SK-N-SH (cell line): ENCODE results near the gene GSK3B. TPM values are rescaled to one million over a fixed set of nuclear protein-coding genes. Genes with fewer than 3 reads are reported as not detected.

Source experiments
- CTCF ChIA-PET: fragments of 300-600, 350-600 bp; formaldehyde crosslinking; extraction: SDS; loops from one replicate; lab custom pipeline; 2021; lab: Yijun Ruan, JAX
- POLR2A ChIA-PET: fragments of 350-600 bp; sonication (Branson Sonifier 250); formaldehyde crosslinking; extraction: SDS; loops from one replicate; lab custom pipeline; 2020; ENCODE audit warnings: antibody characterized with exemption, inconsistent platforms; lab: Yijun Ruan, JAX
- DNase-seq: peaks from one replicate; pipeline ENCODE4 v3.0.0; 2012
- H2AFZ ChIP-seq: fragments of 200-600 bp; sonication (generic); 2 replicates; pipeline ENCODE4 v1.8.1; 2016; ENCODE audit warnings: antibody characterized with exemption, mild to moderate bottlenecking, low read depth
- H3F3A ChIP-seq: fragments of 200-600 bp; sonication (generic); replicated peaks from 2 replicates; pipeline ENCODE3; 2016; ENCODE audit warnings: antibody characterized with exemption, mild to moderate bottlenecking; ENCODE audit not compliant: insufficient read depth
- H3K27ac ChIP-seq, 2 experiments: fragments of 200-500 bp in 1 of 2; fragments of 200-600 bp in 1 of 2; sonication (Bioruptor generic) in 1 of 2; sonication (generic), shearing (Covaris generic) in 1 of 2; 2 replicates each; pipeline versions ENCODE4 v1.5.1 to v1.6.1; 2014 to 2016; ENCODE audit warnings: low read depth in 2 of 2, inconsistent platforms in 1 of 2, low read length in 1 of 2, mild to moderate bottlenecking in 1 of 2, mixed read lengths in 1 of 2
- H3K27me3 ChIP-seq: fragments of 200-600 bp; sonication (generic), shearing (Covaris generic); 2 replicates; pipeline ENCODE4 v1.6.1; 2016; ENCODE audit warnings: mixed run types; ENCODE audit not compliant: insufficient read depth
- H3K36me3 ChIP-seq, 2 experiments: fragments of 200-500 bp in 1 of 2; fragments of 200-600 bp in 1 of 2; sonication (Bioruptor generic) in 1 of 2; sonication (generic) in 1 of 2; replicated peaks in 1 of 2; 2 replicates each; pipeline versions ENCODE3 to v1.5.1; 2014 to 2016; ENCODE audit warnings: low read length in 1 of 2, mild to moderate bottlenecking in 1 of 2; ENCODE audit not compliant: insufficient read depth in 2 of 2, control insufficient read depth in 1 of 2
- H3K4me1 ChIP-seq, 2 experiments: fragments of 200-500 bp in 1 of 2; fragments of 200-600 bp in 1 of 2; sonication (Bioruptor generic) in 1 of 2; sonication (generic), shearing (Covaris generic) in 1 of 2; 2 replicates each; pipeline versions ENCODE4 v1.5.1 to v1.6.1; 2014 to 2016; ENCODE audit warnings: low read depth in 1 of 2, low read length in 1 of 2, mixed run types in 1 of 2; ENCODE audit not compliant: insufficient read depth in 2 of 2, control insufficient read depth in 1 of 2
- H3K4me2 ChIP-seq: fragments of 200-600 bp; sonication (generic), shearing (Covaris generic); 2 replicates; pipeline ENCODE4 v1.6.1; 2017; ENCODE audit warnings: mixed run types
- H3K4me3 ChIP-seq, 2 experiments: fragments of 200-500 bp in 1 of 2; fragments of 200-600 bp in 1 of 2; sonication (Bioruptor generic) in 1 of 2; sonication (generic), shearing (Covaris generic) in 1 of 2; 2 replicates each; pipeline versions ENCODE4 v1.5.1 to v1.8.1; 2014 to 2016; ENCODE audit warnings: low read depth in 2 of 2, inconsistent platforms in 1 of 2, low read length in 1 of 2, mild to moderate bottlenecking in 1 of 2, mixed read lengths in 1 of 2, moderate library complexity in 1 of 2
- H3K79me2 ChIP-seq: fragments of 200-600 bp; sonication (generic); 2 replicates; pipeline ENCODE4 v1.8.1; 2017; ENCODE audit warnings: mild to moderate bottlenecking; ENCODE audit not compliant: insufficient read depth
- H3K9ac ChIP-seq: fragments of 200-600 bp; sonication (generic); 2 replicates; pipeline ENCODE4 v1.6.1; 2017; ENCODE audit warnings: mixed run types
- H3K9me2 ChIP-seq: fragments of 200-600 bp; sonication (generic); 2 replicates; pipeline ENCODE4 v1.6.1; 2017; ENCODE audit warnings: mixed run types
- H3K9me3 ChIP-seq: fragments of 200-600 bp; sonication (generic); 2 replicates; pipeline ENCODE4 v1.6.1; 2017; ENCODE audit warnings: mixed run types, mild to moderate bottlenecking, moderate library complexity
- H4K20me1 ChIP-seq: fragments of 200-600 bp; sonication (generic); 2 replicates; pipeline ENCODE4 v1.6.1; 2017; ENCODE audit warnings: mild to moderate bottlenecking, mixed run types; ENCODE audit not compliant: insufficient read depth
- CHD2 ChIP-seq: fragments of 150-350 bp; IDR thresholded peaks from 2 replicates; pipeline ENCODE4 v1.6.1; 2018; ENCODE audit warnings: low read length; ENCODE audit not compliant: partially characterized antibody
- ELF1 ChIP-seq: IDR thresholded peaks from 2 replicates; pipeline ENCODE4 v1.4.0; 2012
- EZH2phosphoT487 ChIP-seq: fragments of 200-600 bp; sonication (generic); IDR thresholded peaks from 2 replicates; pipeline ENCODE4 v1.6.1; 2017; ENCODE audit warnings: low read depth, mixed run types, mild to moderate bottlenecking, antibody characterized with exemption, moderate library complexity, borderline replicate concordance
- FOXJ3 ChIP-seq: sonication (generic); formaldehyde crosslinking; IDR thresholded peaks from 2 replicates; pipeline ENCODE4 v1.5.1; 2020; ENCODE audit warnings: mild to moderate bottlenecking, missing genetic modification reagents
- FOXM1 ChIP-seq: IDR thresholded peaks from 2 replicates; pipeline ENCODE4 v1.4.0; 2012; ENCODE audit warnings: low read depth, mild to moderate bottlenecking
- JUND ChIP-seq: IDR thresholded peaks from 2 replicates; pipeline ENCODE4 v1.4.0; 2012
- MEF2A ChIP-seq: IDR thresholded peaks from 2 replicates; pipeline ENCODE4 v1.4.0; 2012; ENCODE audit warnings: low read depth, borderline replicate concordance
- MXI1 ChIP-seq: IDR thresholded peaks from 2 replicates; pipeline ENCODE4 v1.6.1; 2012; ENCODE audit warnings: mild to moderate bottlenecking, low read depth, low read length, improper control_type of control experiment
- POLR2AphosphoS5 ChIP-seq: IDR thresholded peaks from 2 replicates; pipeline ENCODE4 v1.6.1; 2012; ENCODE audit warnings: low read depth, low read length
- RXRA ChIP-seq: IDR thresholded peaks from 2 replicates; pipeline ENCODE4 v1.4.0; 2012; ENCODE audit warnings: low read depth, mild to moderate bottlenecking, borderline replicate concordance
- SIN3A ChIP-seq: IDR thresholded peaks from 2 replicates; pipeline ENCODE4 v1.6.1; 2012; ENCODE audit warnings: low read depth, mild to moderate bottlenecking, low read length, moderate library complexity, borderline replicate concordance
- TCF12 ChIP-seq: IDR thresholded peaks from 2 replicates; pipeline ENCODE4 v1.4.0; 2012
- TEAD4 ChIP-seq: IDR thresholded peaks from 2 replicates; pipeline ENCODE4 v1.4.0; 2012; ENCODE audit warnings: mild to moderate bottlenecking, borderline replicate concordance; ENCODE audit not compliant: insufficient read depth
- WGBS: methylation state at CpG from one replicate; pipeline ENCODE4 v1.1.6; 2017; ENCODE audit warnings: low lambda C conversion rate; 5-methylcytosine and 5-hydroxymethylcytosine counted together
- polyA plus RNA-seq, 3 experiments: library from polyadenylated mRNA; depleted of rRNA; stranded (reverse); fragments of >200 nt; gene quantifications; 2 replicates each; pipeline ENCODE4 v1.2.3, GENCODE V29; 2012
- TF ChIP-seq, protein P1 (sequence below): IDR thresholded peaks from 2 replicates; pipeline ENCODE4; 2012
- TF ChIP-seq, protein P2 (sequence below): IDR thresholded peaks from 2 replicates; pipeline ENCODE4 v1.4.0; 2012; ENCODE audit warnings: low read depth, borderline replicate concordance
- TF ChIP-seq, protein P3 (sequence below): fragments of 150-350 bp; IDR thresholded peaks from 2 replicates; pipeline ENCODE4 v1.6.1; 2016; ENCODE audit warnings: mild to moderate bottlenecking, low read depth, low read length
- TF ChIP-seq, protein P4 (sequence below): IDR thresholded peaks from 2 replicates; pipeline ENCODE4 v1.4.0; 2012; ENCODE audit warnings: low read depth

Gene GSK3B
- polyA plus RNA-seq, 1 of the 3 experiments (the other 2 are of a cell fraction): 15.9 TPM

DNA sequence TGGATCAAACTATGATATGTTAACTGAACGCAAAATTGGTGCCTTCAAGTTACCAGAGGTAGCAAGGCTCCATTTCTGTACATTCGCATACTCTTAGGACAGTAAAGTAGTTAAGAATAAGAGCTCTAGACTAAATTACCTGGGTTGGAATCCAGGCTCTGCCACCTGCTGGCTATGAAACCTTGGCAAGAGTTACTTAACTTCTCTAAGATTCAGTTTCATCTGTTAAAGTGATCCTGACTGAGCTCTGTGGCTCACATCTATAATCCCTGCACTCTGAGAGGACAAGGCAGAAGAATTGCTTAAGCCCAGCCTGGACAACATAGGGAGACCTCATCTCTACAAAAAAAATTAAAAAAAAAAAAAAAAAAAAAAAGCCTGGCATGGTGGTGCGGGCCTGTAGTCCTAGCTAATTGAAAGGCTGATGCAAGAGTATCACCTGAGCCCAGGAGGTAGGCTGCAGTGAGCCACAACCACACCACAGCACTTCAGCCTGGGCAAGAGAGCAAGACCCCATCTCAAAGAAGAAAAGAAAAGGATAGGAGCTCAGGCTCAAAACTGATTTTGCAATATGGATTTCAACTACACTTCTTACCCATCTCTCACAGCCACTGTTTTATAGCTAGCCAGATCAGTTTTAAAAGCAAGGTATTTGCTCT lies 21.3 kb downstream of the GSK3B start:
- H3K4me3 ChIP-seq: no peak overlapping the region
- H3K36me3 ChIP-seq: peaks cover 0 to 12% of the 10 kb centered on the region in 2 experiments
- POLR2A ChIA-PET: no interaction called here
- no peak overlapping the region for H2AFZ ChIP-seq
- no peak for TF ChIP-seq EZH2phosphoT487
- no peak for TF ChIP-seq MXI1
- TF ChIP-seq, protein P1, sequence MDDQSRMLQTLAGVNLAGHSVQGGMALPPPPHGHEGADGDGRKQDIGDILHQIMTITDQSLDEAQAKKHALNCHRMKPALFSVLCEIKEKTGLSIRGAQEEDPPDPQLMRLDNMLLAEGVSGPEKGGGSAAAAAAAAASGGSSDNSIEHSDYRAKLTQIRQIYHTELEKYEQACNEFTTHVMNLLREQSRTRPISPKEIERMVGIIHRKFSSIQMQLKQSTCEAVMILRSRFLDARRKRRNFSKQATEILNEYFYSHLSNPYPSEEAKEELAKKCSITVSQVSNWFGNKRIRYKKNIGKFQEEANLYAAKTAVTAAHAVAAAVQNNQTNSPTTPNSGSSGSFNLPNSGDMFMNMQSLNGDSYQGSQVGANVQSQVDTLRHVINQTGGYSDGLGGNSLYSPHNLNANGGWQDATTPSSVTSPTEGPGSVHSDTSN: no peak
- TF ChIP-seq FOXM1: no peak
- TF ChIP-seq TEAD4: no peak
- no peak for TF ChIP-seq FOXJ3 (CRISPR knock-in tag)
- TF ChIP-seq, protein P2, sequence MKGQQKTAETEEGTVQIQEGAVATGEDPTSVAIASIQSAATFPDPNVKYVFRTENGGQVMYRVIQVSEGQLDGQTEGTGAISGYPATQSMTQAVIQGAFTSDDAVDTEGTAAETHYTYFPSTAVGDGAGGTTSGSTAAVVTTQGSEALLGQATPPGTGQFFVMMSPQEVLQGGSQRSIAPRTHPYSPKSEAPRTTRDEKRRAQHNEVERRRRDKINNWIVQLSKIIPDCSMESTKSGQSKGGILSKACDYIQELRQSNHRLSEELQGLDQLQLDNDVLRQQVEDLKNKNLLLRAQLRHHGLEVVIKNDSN: no peak
- TF ChIP-seq JUND: no peak
- TF ChIP-seq POLR2AphosphoS5: no peak
- TF ChIP-seq MEF2A: no peak
- no peak for TF ChIP-seq RXRA
- TF ChIP-seq, all 33 proteins: peak for 0
- Histone ChIP-seq H3F3A (peaks cover 8% of the 10 kb centered on the region), H3K4me2 (no peak overlapping the region), H3K27me3 (no peaks in the 10 kb centered on the region), H3K79me2 (peaks cover 99% of the 10 kb centered on the region), H3K9me3 (no peaks in the 10 kb centered on the region), H3K4me1 (no peaks in the 10 kb centered on the region; a peak in 1 of 4 replicates), H3K27ac (no peak overlapping the region), H3K9me2 (no peaks in the 10 kb centered on the region), H3K9ac (no peak overlapping the region), H4K20me1 (peaks cover 93% of the 10 kb centered on the region)
- 98% methylated on average over 3 of the region's 3 CpGs for WGBS
- CTCF ChIA-PET: interaction anchor here (1.0 to 1.1 kb wide), 2 partner anchors 11 to 15 kb away, joined by 3 read pairs; no protein-coding TSS in a partner anchor
- no peak for DNase-seq

DNA sequence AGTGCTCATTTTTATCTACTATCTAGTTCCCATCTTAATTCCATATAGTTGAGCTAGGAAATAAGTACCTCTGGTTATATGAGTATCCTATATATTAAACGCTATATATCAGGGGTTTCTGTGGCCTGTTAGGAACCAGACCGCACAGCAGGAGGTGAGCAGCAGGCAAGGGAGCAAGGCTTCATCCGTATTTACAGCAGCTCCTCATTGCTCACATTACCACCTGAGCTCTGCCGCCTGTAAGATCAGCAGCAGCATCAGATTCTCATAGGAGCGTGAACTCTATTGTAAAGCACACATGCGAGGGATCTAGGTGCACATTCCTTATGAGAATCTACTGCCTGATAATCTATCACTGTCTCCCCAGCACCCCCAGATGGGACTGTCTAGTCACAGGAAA lies 23.0 kb downstream of the GSK3B start:
- H3F3A ChIP-seq: peaks cover 4% of the 10 kb centered on the region
- H3K4me2 ChIP-seq: no peak overlapping the region
- H3K9me2 ChIP-seq: no peaks in the 10 kb centered on the region
- H3K9ac ChIP-seq: no peak overlapping the region
- no peak for TF ChIP-seq ELF1
- TF ChIP-seq TCF12: no peak
- TF ChIP-seq CHD2: no peak
- TF ChIP-seq MEF2A: no peak
- no peak for TF ChIP-seq POLR2AphosphoS5
- no peak for TF ChIP-seq FOXJ3 (CRISPR knock-in tag)
- no peak for TF ChIP-seq FOXM1
- no peak for TF ChIP-seq TEAD4
- TF ChIP-seq, protein P3, sequence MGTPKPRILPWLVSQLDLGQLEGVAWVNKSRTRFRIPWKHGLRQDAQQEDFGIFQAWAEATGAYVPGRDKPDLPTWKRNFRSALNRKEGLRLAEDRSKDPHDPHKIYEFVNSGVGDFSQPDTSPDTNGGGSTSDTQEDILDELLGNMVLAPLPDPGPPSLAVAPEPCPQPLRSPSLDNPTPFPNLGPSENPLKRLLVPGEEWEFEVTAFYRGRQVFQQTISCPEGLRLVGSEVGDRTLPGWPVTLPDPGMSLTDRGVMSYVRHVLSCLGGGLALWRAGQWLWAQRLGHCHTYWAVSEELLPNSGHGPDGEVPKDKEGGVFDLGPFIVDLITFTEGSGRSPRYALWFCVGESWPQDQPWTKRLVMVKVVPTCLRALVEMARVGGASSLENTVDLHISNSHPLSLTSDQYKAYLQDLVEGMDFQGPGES: no peak
- TF ChIP-seq, protein P1: no peak
- no peak for TF ChIP-seq SIN3A
- TF ChIP-seq, protein P4, sequence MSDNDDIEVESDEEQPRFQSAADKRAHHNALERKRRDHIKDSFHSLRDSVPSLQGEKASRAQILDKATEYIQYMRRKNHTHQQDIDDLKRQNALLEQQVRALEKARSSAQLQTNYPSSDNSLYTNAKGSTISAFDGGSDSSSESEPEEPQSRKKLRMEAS: no peak
- ChIA-PET CTCF (no interaction called here), POLR2A (no interaction called here)
- no peaks in the 10 kb centered on the region; a peak in 1 of 4 replicates for H3K4me1 ChIP-seq
- no peak overlapping the region for H3K4me3 ChIP-seq
- DNase-seq: no peak
- H2AFZ ChIP-seq: no peak overlapping the region
- H3K27ac ChIP-seq: no peak overlapping the region
- H3K36me3 ChIP-seq: peaks cover 0 to 19% of the 10 kb centered on the region in 2 experiments
- 92% methylated on average over 6 of the region's 6 CpGs for WGBS
- no peaks in the 10 kb centered on the region for H3K9me3 ChIP-seq
- H4K20me1 ChIP-seq: peaks cover 96% of the 10 kb centered on the region
- H3K79me2 ChIP-seq: peaks cover 99% of the 10 kb centered on the region
- H3K27me3 ChIP-seq: no peaks in the 10 kb centered on the region
